Ramos (cell line): ENCODE measurements around the gene CXCR6.

ENCODE experiments used
- in situ Hi-C: fragments of 300-500 bp; cut with MboI; formaldehyde crosslinking; loops from one replicate; pipeline ENCODE4 v1.14.3; 2022; ENCODE audit warnings: low sequenced_read_pairs; ENCODE audit not compliant: unreplicated experiment

CXCR6 gene

DNA sequence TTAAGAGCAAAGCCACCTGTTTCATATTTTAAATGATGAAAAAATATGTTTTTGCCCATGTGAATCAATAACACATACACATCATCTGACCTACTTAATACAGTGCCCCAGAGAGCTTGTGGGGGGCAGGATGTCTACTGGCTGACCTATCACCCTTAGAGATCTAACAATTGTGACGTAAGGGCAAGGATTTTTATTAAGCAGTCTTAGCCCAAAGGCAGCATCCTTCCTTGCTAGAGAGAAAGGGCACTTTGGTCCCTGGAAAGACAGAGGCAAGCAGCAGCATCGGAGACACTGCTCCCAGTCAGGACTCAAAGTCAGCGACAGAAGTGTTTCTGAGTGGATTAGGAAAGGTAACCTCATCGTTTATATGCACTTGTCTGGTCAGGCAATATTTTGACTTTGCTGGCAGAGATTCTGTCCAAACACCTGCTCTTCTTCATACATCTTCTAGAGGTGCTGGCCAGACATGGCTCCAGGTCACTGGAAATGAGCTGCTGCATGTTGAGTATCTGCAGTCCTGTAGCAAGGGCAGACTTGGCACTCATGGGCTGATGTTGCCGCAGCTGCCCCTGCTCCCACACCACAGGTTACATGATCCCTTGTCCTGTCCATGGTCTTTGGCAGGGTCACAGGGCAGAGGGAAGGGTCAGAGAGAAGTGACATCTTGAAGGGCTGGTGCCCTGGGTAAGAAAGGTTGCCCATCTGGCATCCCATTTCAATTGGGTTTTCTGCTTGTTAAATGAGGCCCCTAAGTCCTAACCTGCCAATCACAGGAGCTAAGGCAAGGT, 1.8 kb downstream of the CXCR6 start:
- in situ Hi-C loops, result loop anchor here (5.0 to 25.0 kb wide), 3 partner anchors 132 to 908 kb away; partner anchors contain the start of genes CCR5 and CLEC3B

- in situ Hi-C loops, result loop anchor here (10.0 to 25.0 kb wide), 2 partner anchors 428 to 909 kb away; partner anchors contain the start of genes CCR5 and CLEC3B
These were observed 3.0 kb downstream of the CXCR6 start for GRCh38 chr3:45946307-45946706.

- in situ Hi-C loops, result loop anchor here (10.0 to 25.0 kb wide), 2 partner anchors 428 to 910 kb away; partner anchors contain the start of genes CCR5 and CLEC3B
These were observed 3.6 kb downstream of the CXCR6 start for GRCh38 chr3:45946875-45947274.

DNA sequence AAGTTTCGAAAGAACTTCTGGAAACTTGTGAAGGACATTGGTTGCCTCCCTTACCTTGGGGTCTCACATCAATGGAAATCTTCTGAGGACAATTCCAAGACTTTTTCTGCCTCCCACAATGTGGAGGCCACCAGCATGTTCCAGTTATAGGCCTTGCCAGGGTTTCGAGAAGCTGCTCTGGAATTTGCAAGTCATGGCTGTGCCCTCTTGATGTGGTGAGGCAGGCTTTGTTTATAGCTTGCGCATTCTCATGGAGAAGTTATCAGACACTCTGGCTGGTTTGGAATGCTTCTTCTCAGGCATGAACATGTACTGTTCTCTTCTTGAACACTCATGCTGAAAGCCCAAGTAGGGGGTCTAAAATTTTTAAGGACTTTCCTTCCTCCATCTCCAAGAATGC, 4.1 kb downstream of the CXCR6 start:
- in situ Hi-C loops, result loop anchor here (10.0 to 25.0 kb wide), 2 partner anchors 427 to 910 kb away; partner anchors contain the start of genes CCR5 and CLEC3B

- in situ Hi-C loops, result loop anchor here (10.0 to 25.0 kb wide), 2 partner anchors 426 to 911 kb away; partner anchors contain the start of genes CCR5 and CLEC3B
These were observed 5.1 kb downstream of the CXCR6 start for GRCh38 chr3:45948311-45948781.

- in situ Hi-C loops, result loop anchor here (10.0 to 25.0 kb wide), 2 partner anchors 426 to 912 kb away; partner anchors contain the start of genes CCR5 and CLEC3B
These were observed 5.6 kb downstream of the CXCR6 start for GRCh38 chr3:45948881-45949280.

- in situ Hi-C loops, result loop anchor here (10.0 to 25.0 kb wide), 2 partner anchors 425 to 912 kb away; partner anchors contain the start of genes CCR5 and CLEC3B
These were observed 6.2 kb downstream of the CXCR6 start for GRCh38 chr3:45949432-45949831.

DNA sequence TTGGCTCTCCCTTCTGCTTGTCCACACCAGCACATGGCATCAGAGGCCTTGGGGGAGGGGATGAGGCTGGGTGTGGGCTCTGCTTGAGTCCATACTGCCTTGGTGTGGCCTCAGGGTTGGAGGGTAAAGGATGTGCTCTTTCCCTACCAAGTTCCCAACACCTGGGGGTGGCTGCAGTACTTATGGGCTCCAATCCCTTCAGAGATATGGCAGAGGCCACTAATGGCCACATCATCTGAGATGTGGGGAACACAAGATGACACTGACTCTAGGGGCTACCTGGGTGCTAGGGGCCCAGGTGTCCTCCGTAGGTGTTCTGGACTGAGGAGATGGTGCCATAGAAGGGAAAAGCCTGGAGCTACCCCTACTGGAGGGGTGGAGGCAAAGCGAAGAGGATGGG, 6.9 kb downstream of the CXCR6 start:
- in situ Hi-C loops, result no loop called here

DNA sequence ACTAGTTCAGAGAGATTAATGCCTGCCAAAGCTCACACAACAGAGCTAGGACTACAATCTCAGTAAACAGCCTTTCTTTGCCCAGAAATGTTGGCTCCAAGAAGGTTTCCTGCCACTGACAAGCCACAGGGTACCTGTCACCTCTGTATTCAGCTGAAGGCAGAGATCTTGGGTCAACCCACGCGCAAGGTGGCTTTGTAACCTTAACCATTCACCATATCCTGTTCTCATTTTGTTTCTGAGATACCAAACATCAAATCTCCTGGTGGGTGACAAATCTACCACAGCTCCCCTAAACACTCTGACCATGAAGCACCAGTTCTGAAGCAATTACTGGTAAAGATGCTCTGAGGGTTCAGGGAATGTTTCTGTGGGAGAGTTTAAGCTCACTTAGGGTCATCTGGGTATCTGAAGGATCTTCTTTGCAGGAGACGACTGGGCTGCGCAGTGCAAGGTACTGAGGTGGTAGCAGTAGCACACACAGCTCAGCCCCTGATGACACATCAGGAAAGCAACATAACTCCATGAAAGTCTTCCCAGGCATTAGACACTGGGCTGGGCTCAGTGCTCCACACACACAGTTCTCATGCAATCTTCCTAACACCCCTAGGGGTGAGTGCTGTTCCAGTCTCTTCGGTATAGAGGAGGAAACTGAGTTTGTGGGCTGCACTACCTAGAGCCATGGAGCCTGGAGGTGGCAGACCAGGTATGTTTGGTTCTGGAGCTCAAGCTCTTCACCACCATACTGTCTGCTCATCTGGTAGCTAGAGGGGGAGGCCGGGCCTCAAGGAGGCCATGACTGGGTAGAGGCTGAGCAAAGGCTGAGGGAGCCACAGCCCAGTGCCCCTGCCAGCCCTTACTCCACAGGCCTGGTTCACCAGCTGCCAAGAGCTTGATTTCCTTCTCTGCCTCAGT, 7.7 kb downstream of the CXCR6 start:
- in situ Hi-C loops, result no loop called here

DNA sequence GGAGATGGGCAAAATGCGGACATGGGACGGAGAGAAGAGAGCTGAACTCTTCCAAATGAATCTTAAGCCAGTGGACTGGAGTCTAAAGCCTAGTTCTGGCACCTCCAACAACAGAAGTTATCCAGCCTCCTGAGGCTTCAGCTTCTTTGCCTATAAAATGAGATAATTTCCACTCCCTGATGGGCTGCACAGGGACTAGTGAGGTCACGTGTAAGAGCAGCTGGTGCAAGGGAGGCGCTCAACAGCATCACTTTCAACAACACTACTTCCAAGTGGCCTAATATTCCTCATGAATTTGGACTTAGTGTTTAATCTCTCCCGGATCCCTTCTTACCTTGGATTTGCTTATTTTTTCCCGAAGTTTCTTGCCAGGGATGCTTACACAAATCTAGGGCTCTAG, 8.7 kb downstream of the CXCR6 start:
- in situ Hi-C loops, result no loop called here

- in situ Hi-C loops, result no loop called here
These were observed 9.2 kb downstream of the CXCR6 start for GRCh38 chr3:45952456-45952855.

DNA sequence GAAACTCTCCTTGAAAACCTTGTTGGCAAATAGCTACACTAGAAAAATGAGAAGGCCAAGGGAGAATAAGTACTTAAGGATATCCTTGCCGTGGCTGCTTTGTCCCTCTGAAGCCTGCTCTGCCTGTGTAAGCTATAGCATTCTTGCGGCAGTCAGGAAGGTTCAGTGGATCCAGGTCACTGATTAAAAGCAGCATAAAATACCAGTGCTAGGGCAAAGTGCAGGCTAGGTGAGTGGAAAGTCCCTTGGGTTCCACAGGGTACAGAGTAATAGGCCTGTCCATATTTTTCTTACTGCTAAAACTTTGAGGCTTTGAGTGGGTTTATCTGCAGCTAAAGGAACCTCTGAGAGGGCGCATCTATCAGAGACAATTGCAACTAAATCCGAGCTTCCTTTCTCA, 10.3 kb downstream of the CXCR6 start:
- in situ Hi-C loops, result no loop called here

DNA sequence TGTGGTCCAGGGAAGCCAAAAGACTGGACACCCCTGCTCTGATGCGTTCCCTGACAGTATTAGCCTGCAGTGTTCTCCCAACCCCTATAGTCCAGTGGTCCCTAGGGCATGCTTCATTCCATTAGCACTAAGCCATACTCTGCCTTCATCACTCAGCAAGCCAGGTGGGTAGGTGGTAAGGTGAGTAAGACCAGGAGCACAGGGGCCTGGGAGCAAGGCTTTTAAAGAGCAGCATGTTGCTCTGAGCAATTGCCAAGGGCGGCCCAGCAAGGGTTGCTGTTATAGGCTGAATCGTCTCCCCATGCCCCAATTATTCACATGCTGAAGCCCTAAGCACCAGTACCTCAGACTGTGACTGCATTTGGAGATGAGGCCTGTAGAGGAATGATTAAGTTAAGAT, 11.0 kb downstream of the CXCR6 start:
- in situ Hi-C loops, result no loop called here

DNA sequence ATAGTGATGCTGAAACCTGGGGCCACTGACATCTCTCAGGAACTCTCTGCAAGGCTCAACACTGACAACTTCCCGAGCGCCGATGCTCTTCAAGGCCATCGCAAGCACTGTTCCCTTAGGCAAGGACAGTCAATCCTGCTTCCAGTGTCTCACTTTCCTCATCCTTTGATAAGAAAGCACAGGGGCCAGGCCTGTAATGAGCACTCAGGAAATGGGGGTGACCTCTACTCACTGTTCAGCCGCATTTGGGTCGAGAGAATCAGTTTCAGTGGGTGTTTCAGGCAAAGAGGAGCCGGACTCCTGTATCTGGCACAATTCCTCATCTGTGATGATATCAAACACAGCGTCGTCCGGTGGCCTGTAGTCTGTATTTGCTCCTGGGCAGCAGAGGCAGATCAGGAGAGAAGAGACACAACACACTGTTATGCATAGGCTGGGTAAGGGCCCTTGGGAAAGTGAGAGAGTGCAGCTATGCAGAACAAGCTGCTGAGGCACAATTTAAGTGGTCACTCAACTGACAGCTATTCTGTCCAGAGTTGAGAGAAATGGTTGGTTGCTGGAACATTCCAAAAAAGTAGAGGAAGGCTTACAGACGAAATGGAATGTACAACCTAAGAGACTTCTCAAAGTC, 11.9 kb downstream of the CXCR6 start:
- in situ Hi-C loops, result no loop called here

DNA sequence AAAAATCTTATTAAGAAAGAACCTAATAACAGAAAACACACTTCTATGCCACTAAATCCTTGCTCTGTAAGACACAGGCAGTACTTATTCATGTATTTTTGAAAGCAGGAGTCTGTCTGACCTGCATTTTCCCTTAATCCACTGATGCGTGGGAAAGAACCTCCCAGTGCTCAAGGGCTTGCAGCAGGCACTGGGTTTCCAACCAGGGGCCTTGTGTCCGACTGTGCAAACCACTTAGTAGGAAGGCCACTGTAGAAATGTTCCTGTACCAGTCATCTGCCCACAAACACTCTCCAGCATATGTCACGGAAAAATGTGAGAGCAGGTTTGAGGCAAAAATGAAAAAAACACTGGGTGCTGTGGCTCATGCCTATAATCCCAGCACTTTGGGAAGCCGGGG, 12.4 kb downstream of the CXCR6 start:
- in situ Hi-C loops, result no loop called here

- in situ Hi-C loops, result no loop called here
These were observed 14.3 kb downstream of the CXCR6 start for GRCh38 chr3:45957586-45957985.

GRCh38 chr3:45958321-45958791, 15.1 kb downstream of the CXCR6 start:
- in situ Hi-C loops, result no loop called here

DNA sequence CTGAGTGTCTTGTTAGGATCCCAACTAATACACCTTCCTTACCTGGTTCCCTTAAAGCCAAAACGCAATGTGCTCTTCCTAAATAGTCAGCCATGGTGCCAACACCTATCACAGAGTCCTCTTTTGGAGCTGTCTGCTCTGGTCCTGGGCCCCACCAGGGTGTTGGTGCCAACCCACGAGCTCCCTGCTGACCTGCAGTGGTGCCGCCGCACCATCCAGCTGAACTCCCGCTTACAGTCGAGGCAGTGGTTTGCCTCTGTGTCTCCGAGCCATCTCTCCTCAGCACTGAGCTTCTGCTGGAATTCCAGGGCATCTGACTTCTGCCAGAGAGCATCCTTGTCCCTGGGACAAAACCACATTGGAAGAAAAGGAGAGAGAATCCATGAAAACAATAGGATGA, 15.9 kb downstream of the CXCR6 start:
- in situ Hi-C loops, result no loop called here

- in situ Hi-C loops, result no loop called here
These were observed 17.0 kb downstream of the CXCR6 start for GRCh38 chr3:45960289-45960688.

GRCh38 chr3:45962033-45962432, 18.8 kb downstream of the CXCR6 start:
- in situ Hi-C loops, result no loop called here
